IgD-negative memory B cell (primary cell): Measurements from ENCODE around the gene ARSB. TPM values are rescaled to one million over a fixed set of nuclear protein-coding genes. Genes with fewer than 3 reads are reported as not detected.

Experiments used
- H3K27ac Mint-ChIP-seq, 3 donors: one replicate each; pipeline ENCODE4 v1.8.0; 2020 to 2022; ENCODE audit warnings: mild to moderate bottlenecking in 3 of 3, mixed read lengths in 3 of 3, moderate library complexity in 1 of 3
- H3K27me3 Mint-ChIP-seq: one replicate; pipeline ENCODE4 v1.8.0; 2021; ENCODE audit warnings: mixed read lengths
- H3K36me3 Mint-ChIP-seq: one replicate; pipeline ENCODE4 v1.8.0; 2020; ENCODE audit warnings: mild to moderate bottlenecking, mixed read lengths
- H3K4me1 Mint-ChIP-seq, 3 donors: one replicate each; pipeline ENCODE4 v1.8.0; 2020 to 2022; ENCODE audit warnings: mixed read lengths in 3 of 3, mild to moderate bottlenecking in 1 of 3
- H3K4me3 Mint-ChIP-seq, 4 donors: one replicate each; pipeline ENCODE4 v1.8.0; 2020 to 2022; ENCODE audit warnings: mild to moderate bottlenecking in 4 of 4, mixed read lengths in 4 of 4, moderate library complexity in 3 of 4
- H3K9me3 Mint-ChIP-seq, 3 donors: one replicate each; pipeline ENCODE4 v1.8.0; 2020 to 2021; ENCODE audit warnings: mixed read lengths in 3 of 3, mild to moderate bottlenecking in 1 of 3
- polyA plus RNA-seq: library from polyadenylated mRNA; unstranded; fragments of 300-500 nt; fragmentation: Illumina TruSeq; gene quantifications from one replicate; pipeline ENCODE4 v1.2.3, GENCODE V29; 2021

ARSB gene
- polyA plus RNA-seq, 1 donor from 2014 or later = 4.5 TPM

DNA sequence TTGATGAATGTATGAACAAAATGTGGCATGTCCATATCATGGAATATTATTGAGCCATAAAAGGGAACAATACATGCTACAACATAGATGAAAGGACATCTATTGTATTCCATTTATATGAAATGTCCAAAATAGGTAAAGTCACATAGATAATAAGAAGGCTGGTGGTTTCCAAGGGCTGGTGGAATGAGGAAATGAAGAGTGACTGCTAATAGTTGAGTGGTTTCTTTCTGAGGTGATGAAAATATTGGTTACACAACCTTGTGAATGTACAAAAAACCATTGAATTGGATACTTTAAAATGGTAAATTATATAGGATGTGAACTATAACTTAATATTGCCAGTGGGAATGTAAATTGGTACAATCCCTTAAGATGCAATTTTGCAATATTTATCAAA lies 5.2 kb downstream of the ARSB start:
- Mint-ChIP-seq H3K9me3 (peaks cover 0 to 5% (median 0%) of the 10 kb centered on the region in 3 donors), H3K4me3 (no peak overlapping the region), H3K36me3 (no peaks in the 10 kb centered on the region), H3K27ac (no peak overlapping the region), H3K4me1 (peaks cover 29 to 34% (median 33%) of the 10 kb centered on the region in 3 donors), H3K27me3 (no peaks in the 10 kb centered on the region)

DNA sequence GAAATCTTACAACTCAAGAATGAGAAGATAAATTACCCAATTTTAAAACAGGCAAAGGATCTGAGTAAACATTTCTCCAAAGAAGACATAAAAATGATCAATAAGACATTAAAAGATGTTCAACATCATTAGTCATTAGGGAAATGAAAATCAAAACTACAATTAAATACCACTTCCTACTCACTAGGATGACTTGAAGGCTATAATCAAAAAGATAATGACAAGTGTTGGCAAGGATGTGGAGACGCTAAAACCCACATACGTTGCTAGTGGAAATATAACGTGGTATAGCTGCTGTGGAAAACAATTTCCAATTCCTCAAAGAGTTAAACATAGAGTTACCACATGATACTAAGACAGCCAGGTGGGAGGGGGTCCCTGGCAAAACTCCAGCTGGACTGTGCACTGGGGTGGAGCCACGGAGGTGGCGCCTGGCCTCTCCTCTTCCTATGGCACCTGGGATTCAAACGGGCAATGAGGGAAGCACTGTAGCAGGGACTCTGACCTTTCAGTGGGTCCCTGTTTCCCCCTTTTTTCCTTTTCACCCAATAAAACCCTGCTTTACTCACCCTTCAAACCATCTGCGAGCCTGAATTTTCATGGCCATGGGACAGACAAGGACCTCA lies 5.9 kb downstream of the ARSB start:
- Mint-ChIP-seq H3K36me3 (peaks cover 2% of the 10 kb centered on the region), H3K27me3 (no peaks in the 10 kb centered on the region), H3K4me3 (peak overlapping the region in 1 of 4 donors; percentile 15), H3K9me3 (peaks cover 0 to 5% (median 0%) of the 10 kb centered on the region in 3 donors), H3K27ac (no peak overlapping the region), H3K4me1 (peaks cover 29 to 34% (median 33%) of the 10 kb centered on the region in 3 donors)

DNA sequence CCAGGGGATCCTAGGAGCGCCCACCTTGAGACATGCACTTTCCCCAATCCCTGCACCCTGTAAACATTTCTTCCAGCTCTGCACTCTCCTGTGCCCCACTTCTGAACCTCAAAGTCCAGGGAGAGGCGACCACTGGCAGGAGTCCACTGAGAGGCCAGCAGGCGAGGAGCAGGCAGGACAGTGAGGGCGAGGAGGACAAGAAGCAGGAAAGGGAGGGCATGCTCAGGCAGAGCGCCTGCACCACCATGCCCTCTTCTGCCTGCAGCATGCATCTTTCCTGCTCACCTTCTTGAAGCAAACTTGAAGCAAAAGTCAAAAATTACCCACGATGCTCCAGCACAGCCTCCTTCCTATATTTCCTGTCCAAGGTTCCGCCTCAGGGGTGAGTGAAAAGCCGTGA lies 10.1 kb downstream of the ARSB start:
- peaks cover 13 to 17% (median 16%) of the 10 kb centered on the region in 3 donors for H3K4me1 Mint-ChIP-seq
- peaks cover 5% of the 10 kb centered on the region for H3K36me3 Mint-ChIP-seq
- no peaks in the 10 kb centered on the region for H3K27me3 Mint-ChIP-seq
- H3K4me3 Mint-ChIP-seq = no peak overlapping the region
- no peak overlapping the region for H3K27ac Mint-ChIP-seq
- peaks cover 0 to 5% (median 0%) of the 10 kb centered on the region in 3 donors for H3K9me3 Mint-ChIP-seq

- Mint-ChIP-seq H3K9me3 (peaks cover 0 to 5% (median 0%) of the 10 kb centered on the region in 3 donors), H3K4me1 (peaks cover 9 to 14% (median 12%) of the 10 kb centered on the region in 3 donors), H3K27ac (no peak overlapping the region), H3K4me3 (no peak overlapping the region), H3K36me3 (peaks cover 5% of the 10 kb centered on the region), H3K27me3 (no peaks in the 10 kb centered on the region)
Measured at GRCh38 chr5:78974601-78975000, 10.5 kb downstream of the ARSB start.

DNA sequence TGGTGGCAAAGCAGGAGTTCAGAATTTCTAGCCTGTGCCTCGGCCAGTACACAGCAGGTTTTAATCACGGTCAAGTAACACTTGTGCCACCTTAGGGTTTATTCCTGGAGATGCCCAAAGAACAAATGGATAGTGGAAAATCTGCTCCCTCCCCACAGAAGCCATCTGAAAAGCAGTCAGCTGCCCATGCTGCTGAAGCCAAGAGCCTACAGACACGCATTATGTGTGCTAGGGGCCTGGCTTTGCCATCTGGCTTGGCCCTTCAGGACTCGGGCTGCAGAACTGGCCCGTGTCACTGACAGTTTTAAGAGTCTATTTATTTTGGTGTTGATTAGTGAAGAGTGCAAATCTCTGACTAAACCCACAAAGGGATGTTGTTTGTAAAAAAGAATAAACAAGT lies 11.1 kb downstream of the ARSB start:
- H3K4me3 Mint-ChIP-seq = no peak overlapping the region
- H3K4me1 Mint-ChIP-seq = peaks cover 5 to 12% (median 11%) of the 10 kb centered on the region in 3 donors
- no peak overlapping the region for H3K27ac Mint-ChIP-seq
- H3K27me3 Mint-ChIP-seq = no peaks in the 10 kb centered on the region
- peaks cover 0 to 5% (median 0%) of the 10 kb centered on the region in 3 donors for H3K9me3 Mint-ChIP-seq
- peaks cover 5% of the 10 kb centered on the region for H3K36me3 Mint-ChIP-seq

DNA sequence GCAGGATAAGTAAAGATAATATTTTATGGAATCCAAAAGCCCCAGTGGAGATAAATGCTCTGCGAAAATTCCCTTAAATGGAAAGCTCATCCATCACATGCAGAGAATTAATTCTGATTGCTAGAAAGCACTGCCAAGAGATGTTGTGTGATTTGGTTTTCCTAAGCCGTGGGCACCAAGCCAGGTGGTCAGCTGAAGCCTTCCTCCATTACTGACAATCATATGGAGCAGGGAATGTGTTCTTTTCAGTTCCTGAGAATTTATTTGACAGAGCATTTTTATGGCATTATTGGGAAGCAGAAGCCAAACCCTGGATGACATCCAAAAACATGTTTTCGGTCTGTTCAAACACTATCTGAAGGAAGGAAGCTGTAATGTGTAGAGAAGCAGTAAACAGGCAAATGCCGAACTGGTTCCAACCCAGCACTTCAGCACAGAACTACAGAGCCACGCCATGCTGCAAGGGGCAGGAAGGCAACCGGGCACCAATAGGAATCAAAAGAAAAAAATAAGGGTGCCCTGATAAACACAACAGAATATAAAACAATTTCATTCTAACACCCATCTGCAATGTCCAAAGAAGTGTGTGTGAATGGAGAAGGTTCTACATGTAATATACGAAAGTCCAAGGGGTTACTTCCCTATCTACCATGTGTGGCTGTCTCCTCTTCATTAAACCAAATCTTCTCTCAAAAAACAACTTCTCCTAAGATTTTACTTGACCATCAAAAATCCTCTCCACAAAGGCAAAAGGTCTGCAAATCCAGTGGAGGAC lies 12.3 kb downstream of the ARSB start:
- H3K27ac Mint-ChIP-seq = no peak overlapping the region
- H3K4me1 Mint-ChIP-seq = peaks cover 5 to 11% (median 11%) of the 10 kb centered on the region in 3 donors
- H3K9me3 Mint-ChIP-seq = peaks cover 0 to 5% (median 0%) of the 10 kb centered on the region in 3 donors
- H3K36me3 Mint-ChIP-seq = peaks cover 5% of the 10 kb centered on the region
- no peaks in the 10 kb centered on the region for H3K27me3 Mint-ChIP-seq
- peak overlapping the region in 1 of 4 donors; percentile 27 for H3K4me3 Mint-ChIP-seq

- Mint-ChIP-seq H3K36me3 (peaks cover 5% of the 10 kb centered on the region), H3K4me1 (peaks cover 0 to 5% (median 5%) of the 10 kb centered on the region in 3 donors), H3K9me3 (no peaks in the 10 kb centered on the region), H3K27ac (no peak overlapping the region), H3K4me3 (no peak overlapping the region), H3K27me3 (no peaks in the 10 kb centered on the region)
Measured at GRCh38 chr5:78971998-78972397, 13.1 kb downstream of the ARSB start.

- Mint-ChIP-seq H3K36me3 (peaks cover 3% of the 10 kb centered on the region), H3K9me3 (no peaks in the 10 kb centered on the region), H3K27ac (peak overlapping the region in 1 of 3 donors; percentile 27), H3K27me3 (no peaks in the 10 kb centered on the region), H3K4me3 (no peak overlapping the region), H3K4me1 (peaks cover 0 to 5% (median 0%) of the 10 kb centered on the region in 3 donors)
Measured at GRCh38 chr5:78968781-78969180, 16.3 kb downstream of the ARSB start.

DNA sequence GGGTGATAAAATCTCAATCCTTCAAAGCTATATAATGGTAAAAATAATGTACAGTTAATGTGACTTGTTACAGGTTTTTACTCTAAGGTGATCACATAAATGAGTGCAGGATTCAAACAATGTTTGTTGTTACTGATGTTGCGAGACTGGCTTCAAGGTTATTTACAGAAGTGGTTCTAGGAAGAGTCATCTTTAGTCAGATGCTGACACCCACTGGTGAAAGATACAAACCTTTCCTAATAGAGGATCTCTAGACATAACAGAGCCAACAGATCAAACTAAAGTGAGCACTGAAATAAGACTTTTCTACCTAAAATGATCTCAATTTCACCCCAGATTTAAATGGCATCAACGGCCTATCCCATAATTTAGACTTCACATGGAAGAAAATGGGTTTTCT lies 20.2 kb downstream of the ARSB start:
- H3K4me1 Mint-ChIP-seq = no peaks in the 10 kb centered on the region
- no peak overlapping the region for H3K4me3 Mint-ChIP-seq
- no peak overlapping the region for H3K27ac Mint-ChIP-seq
- no peaks in the 10 kb centered on the region for H3K27me3 Mint-ChIP-seq
- H3K9me3 Mint-ChIP-seq = no peaks in the 10 kb centered on the region
- no peaks in the 10 kb centered on the region for H3K36me3 Mint-ChIP-seq

- no peaks in the 10 kb centered on the region for H3K9me3 Mint-ChIP-seq
- no peaks in the 10 kb centered on the region for H3K4me1 Mint-ChIP-seq
- H3K27ac Mint-ChIP-seq = no peak overlapping the region
- H3K36me3 Mint-ChIP-seq = peaks cover 2% of the 10 kb centered on the region
- no peaks in the 10 kb centered on the region for H3K27me3 Mint-ChIP-seq
- no peak overlapping the region for H3K4me3 Mint-ChIP-seq
Measured at GRCh38 chr5:78961743-78962142, 23.4 kb downstream of the ARSB start.

DNA sequence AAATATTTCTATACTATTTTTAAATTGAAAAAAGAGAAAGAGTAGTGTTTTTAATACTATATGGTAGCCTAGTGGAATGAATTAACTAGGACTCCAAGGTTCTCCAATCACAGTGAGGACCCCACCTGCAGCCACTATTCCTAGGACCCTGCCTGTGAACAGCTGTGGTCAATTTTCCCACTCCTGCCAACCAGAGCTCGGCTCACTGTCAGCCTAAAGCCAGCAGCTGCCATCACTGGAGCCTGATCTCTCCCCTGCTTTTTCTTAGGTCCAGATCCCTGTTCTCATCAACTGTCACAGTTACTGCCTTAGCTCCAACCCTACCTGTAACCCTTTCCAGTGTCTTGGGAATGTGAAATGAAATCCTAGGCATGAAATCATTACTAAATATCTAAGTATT lies 25.3 kb downstream of the ARSB start:
- H3K27ac Mint-ChIP-seq = no peak overlapping the region

DNA sequence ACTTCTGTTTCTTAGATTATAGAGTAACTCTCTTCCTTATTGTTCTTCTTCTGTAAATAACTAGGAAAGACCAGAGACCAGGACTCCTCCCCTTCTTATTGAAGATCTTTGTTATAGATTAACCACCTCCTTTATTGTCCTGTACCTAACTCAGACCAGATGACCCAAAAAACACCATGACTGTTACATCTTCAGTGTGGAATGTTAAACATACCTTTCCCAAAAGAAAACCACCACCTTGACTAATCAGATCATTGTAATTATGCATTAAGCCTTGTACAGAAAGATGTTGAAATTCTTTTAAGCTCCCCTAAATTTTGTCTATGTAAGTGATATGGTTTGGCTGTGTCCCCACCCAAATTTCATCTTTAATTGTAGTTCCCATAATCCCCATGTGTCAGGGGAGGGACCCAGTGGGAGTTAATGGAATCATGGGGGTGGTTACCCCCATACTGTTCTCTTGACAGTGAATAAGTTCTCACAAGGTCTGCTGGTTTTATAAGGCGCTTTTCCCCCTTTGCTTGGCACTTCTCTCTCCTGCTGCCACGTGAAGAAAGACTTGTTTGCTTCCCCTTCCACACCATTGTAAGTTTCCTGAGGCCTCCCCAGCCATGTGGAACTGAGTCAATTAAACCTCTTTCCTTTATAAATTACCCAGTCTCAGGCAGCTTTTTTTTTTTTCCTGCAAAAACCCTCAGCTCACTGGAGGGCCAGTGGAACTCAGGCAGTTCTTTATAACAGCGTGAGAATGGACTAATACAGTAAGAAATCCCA lies 26.3 kb downstream of the ARSB start:
- Mint-ChIP-seq H3K4me1 (no peaks in the 10 kb centered on the region), H3K27ac (no peak overlapping the region), H3K27me3 (no peaks in the 10 kb centered on the region), H3K9me3 (no peaks in the 10 kb centered on the region), H3K36me3 (peaks cover 9% of the 10 kb centered on the region), H3K4me3 (no peak overlapping the region)

More for the DNA sequence above, 25.3 kb downstream of the ARSB start:
- Mint-ChIP-seq H3K27me3 (no peaks in the 10 kb centered on the region), H3K9me3 (no peaks in the 10 kb centered on the region), H3K4me1 (no peaks in the 10 kb centered on the region), H3K4me3 (no peak overlapping the region), H3K36me3 (peaks cover 9% of the 10 kb centered on the region)

DNA sequence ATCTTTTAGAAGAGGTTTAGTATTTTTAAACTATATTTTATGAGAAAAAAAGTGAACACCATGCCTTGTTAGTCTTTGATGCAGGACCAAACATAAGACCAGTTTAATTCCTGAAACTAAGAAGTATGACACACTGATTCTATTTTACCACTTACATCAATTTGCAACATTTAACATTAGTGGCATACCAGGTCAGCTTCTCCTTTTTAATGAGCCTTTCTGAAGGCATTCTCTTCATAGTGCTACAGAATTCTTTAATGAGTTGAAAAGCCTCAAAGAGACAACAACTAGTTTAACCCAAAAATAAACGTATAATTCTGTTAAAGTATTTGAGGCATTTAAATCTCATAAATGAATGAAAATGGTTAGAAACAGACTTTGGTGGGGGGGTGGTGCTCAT lies 28.2 kb downstream of the ARSB start:
- Mint-ChIP-seq H3K4me1 (peaks cover 0 to 3% (median 2%) of the 10 kb centered on the region in 3 donors), H3K27me3 (no peaks in the 10 kb centered on the region), H3K27ac (no peak overlapping the region), H3K4me3 (no peak overlapping the region), H3K36me3 (peaks cover 9% of the 10 kb centered on the region), H3K9me3 (no peaks in the 10 kb centered on the region)

- H3K4me1 Mint-ChIP-seq = peaks cover 3 to 6% (median 4%) of the 10 kb centered on the region in 3 donors
- H3K27me3 Mint-ChIP-seq = no peaks in the 10 kb centered on the region
- peaks cover 7% of the 10 kb centered on the region for H3K36me3 Mint-ChIP-seq
- no peaks in the 10 kb centered on the region for H3K9me3 Mint-ChIP-seq
- H3K4me3 Mint-ChIP-seq = peak overlapping the region in 1 of 4 donors; percentile 23
- H3K27ac Mint-ChIP-seq = peak overlapping the region in 1 of 3 donors; percentile 1
Measured at GRCh38 chr5:78953092-78953800, 31.9 kb downstream of the ARSB start.
